Measurements from ENCODE around the gene MT2A.
A peak's percentile ranks its signal among the peaks of the same experiment; 100 is the strongest.

Gene MT2A

DNA sequence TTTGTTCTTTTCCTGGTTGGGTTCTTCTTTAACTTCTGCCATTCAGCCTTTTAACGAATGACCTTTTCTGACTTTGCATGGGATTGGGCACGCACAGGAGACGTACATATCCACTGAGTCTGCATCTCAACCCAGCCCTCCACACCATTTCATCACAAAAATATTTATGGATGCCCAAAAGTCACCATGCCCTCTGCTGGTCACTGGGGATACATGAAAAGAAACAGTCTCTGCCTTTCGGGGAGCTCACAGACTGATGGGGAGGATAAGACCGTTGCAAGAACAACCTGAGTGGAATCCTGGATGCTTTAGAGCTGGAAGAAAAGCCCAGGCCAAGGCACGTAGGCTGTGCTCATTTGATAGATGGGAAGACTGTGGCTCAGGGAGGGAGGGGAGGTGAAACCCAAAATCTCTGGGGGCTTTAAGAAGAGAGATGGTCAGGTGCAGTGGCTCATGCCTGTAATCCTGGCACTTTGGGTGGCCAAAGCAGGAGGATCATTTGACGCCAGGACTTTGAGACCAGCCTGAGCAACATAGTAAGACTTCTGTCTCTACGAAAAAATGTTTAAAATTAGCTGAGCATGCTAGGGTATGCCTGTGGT, 7.9 kb upstream of the MT2A start:
- DNase-seq (ENCODE audit: low read depth in 2 of 2): no peak

DNA sequence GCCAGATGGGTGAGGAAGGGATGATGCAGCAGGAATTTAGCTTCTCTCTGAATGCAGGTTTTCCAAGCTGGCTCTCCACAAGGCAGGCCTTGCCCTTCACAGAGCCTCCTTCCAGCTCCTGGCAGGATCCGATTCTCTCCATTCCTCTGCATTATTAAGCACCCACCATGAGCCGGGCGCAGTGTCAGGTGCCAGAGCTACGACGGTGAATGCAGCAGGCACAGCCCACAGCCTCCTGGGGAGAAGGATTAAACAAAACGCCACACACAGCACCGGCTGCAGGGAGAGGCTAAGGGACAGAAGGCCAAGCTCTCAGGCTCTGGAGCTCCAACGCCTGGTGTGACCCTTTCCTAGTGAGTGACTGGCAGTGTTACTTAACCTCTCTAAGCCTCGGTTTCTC, 7.1 kb upstream of the MT2A start:
- no peak for DNase-seq (ENCODE audit: low read depth in 2 of 2)

DNA sequence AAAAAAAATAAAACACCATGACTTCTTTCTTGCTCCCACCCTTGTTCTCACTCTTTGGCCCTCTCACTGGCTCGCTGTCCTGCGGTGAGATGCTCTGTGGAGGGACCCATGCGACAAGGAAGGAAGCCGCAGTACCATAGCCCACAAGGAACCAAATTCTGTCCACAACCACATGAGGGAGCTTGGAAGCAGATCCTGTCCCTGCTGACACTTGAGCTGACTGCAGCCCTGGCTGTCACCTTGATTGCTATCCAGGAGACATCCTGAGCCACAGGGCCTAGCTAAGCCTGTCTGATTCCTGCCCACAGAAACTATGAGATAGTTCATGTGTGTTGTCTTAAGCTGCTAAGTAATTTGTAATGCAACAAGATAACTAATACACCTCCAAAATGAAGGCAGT, 4.8 kb upstream of the MT2A start:
- no peak for DNase-seq (ENCODE audit: low read depth in 2 of 2)

DNA sequence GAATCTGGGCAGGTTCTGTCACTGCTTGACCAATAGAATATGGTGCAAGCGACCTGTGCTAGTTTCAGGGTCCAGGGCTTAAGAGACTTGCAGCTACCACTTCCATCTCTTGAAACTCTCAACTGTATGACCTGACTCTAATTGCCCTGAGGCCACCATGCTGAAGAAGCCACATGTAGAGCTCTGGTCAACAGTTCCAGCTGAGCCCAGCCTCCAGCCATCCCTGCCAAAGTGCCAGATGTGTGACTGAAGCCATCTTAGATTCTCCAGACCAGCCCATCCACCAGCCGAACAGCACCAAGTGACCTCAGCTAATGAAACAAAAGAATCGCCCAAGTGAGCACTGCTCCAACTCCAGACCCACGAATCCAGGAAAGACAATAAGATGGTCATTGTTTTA, 3.4 kb upstream of the MT2A start:
- DNase-seq (ENCODE audit: low read depth in 2 of 2): no peak

DNA sequence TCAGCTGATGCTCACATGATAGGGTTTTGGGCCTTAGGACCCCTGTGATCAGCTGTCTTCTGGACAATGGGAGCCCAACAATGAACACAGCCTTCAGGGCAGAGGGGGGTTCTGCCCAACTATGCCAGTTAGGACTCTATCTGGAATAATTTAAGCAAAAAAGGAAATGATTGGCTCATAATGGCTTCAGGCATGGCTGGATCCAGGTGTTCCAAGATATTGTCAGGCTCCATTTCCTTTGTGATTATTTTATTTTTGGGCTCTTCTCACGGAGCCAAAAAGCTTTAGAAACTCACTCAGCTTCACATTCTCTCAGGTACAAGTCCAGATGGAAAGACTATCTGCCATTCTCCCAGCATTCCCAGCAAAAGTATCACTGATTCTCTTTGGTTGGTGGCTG, 2.9 kb upstream of the MT2A start:
- DNase-seq (ENCODE audit: low read depth in 2 of 2): no peak

DNA sequence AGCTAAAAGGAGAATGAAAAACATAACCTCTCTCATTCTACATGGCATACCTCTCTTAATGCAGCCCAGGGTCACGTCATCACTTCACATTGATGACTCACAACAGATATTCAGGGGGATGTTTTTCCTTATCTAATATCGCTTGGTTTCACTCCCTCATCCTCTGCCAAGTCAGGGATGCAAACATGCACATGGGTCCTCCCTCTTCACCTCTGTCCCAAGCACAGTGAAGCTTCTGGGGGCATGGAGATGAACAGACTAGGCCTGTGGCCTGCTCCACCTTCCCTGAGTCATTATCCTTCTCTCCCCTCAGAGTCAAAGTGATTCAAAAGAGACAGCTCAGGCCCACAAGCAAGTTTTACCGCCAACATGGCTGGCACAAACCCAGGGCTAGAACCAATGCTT, 2.3 kb upstream of the MT2A start:
- no peak for DNase-seq (ENCODE audit: low read depth in 2 of 2)

DNA sequence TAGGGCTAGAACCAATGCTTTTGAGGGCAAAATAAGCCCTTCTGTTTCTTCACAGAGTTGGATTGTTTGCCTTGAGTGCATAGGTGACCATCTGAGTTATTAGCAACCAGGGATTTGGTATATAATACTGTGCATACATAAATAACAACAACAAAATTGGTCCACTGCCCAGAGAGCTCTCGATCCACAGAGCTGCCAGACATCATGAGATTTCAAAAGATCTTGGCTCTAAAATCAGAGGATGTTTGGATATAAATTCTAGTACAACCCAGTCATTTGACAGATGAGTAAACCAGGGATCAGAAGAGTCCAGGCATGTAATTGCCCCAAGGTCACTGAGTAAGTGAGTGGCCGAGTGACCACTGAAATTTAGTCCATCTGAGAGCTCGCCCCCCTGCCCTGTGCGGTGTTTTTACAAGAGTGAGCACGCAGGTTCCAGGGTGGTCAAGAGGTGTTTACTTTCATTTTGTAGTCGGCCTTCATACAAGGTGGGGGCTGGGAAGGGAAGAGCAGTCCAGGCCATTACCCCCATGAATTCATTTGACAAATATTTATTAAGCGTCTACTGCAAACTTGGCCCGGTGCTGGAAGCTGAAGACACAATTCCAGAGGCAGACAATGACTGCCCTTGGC, 1.8 kb upstream of the MT2A start:
- DNase-seq (ENCODE audit: low read depth in 2 of 2): no peak

DNA sequence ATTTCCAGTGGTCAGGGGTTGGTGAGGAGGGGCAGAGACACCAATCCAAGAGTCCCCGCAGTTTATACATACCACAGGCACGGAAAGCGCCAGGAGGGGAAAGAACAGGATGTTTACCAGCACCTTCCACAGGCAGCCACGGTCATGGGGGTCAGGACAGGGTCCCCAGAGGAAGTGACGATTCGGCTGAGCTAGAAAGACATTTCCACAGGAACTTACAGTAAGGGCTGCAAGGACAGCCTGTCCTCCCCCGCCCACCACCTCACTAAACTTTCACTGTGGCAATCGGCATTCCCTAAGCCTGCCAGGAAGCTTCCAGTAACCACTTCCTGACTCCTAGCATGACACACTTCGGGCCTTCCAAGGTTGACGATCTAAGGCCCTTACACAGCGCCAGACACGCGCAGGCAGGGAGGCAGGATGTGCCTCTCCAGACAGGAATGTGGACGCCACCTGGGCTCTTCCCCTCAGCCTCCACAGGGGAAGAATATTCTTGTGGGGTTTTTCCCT, 1.2 kb upstream of the MT2A start:
- DNase-seq (ENCODE audit: low read depth in 2 of 2): no peak

DNA sequence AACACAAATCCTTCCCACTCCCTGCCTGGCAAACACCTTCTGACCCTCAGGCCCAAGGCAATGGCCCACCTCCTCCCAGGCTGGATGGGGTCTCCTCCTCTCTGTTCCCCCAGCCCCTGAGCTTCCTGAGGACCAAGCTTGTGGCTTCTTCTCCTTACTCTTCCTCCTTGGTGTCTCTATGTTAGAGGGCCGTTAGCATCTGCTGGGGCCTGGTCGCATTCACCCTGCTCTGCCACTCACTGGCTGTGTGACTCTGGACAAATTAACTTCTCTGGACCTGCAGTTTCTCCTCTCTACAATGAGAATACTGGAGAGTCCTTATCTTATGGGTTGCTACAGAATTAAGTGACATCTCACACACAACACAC, 725 bp upstream of the MT2A start:
- DNase-seq (ENCODE audit: low read depth in 2 of 2): no peak

DNA sequence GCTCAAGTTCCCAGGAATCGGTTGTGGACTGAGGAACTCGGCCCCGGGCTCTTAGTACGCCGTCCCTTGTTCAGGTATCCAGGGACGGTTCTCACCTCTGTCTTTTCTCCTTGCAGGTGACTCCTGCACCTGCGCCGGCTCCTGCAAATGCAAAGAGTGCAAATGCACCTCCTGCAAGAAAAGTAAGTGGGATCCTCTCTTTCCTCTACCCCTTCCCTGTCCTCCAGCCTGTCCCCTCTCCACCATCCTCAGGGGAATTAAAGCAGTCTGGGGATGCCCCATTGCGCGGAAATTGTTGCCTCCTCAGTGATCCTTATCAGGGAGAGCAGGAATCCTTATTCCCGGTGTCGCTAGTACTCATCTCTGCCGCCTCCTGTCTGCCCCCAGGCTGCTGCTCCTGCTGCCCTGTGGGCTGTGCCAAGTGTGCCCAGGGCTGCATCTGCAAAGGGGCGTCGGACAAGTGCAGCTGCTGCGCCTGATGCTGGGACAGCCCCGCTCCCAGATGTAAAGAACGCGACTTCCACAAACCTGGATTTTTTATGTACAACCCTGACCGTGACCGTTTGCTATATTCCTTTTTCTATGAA, 585 bp downstream of the MT2A start:
- DNase-seq (ENCODE audit: low read depth in 2 of 2): no peak

DNA sequence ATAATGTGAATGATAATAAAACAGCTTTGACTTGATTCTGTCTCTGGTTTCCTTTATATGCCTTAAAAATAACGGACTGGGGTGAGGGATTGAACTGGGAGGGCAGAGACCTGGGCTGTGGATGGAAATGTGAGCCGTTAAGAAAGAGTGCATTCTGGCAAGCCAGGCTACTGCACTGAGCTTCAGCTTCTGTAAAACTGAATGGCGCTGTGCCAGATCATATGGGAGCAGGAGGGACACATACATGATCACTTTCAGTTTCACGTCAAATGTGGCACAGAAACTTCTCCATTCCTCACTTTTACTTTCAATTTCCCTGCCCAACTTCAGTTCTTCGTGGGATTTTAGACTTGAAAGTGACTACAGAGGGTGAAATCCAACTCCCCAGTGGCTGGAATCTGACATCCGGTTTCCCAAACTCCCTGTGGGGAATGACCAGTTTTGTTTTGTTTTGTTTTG, 1.1 kb downstream of the MT2A start:
- DNase-seq (ENCODE audit: low read depth in 2 of 2): peak in 1 of 2 donors; percentile 40

DNA sequence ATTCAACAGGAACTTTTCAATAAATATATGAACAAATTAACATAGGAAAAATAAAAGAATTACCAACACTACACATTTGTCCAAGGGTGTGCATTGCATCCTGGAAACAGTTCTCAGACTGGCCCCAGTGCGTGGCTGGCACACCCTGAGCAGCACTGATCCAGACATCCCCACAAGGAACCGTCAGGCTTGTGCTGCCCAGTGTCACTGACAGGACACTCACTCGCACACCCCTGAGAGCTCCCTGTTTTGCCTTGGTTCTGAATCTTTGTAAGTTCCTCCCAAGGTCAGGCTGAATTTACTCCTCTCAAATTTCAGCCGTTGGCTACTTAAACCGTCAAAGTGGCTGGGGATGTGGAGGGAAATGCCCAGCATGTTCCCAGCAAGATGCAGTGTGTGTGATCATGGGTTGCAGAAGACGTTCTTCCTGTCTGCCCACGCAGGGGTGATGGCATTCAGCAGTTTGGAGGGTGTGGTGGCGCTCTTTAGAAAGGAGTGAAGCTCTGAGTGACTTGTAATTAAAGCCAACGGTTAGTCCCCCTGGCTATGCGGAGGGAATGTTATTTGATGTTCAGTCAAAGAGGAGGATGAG, 1.7 kb downstream of the MT2A start:
- DNase-seq (ENCODE audit: low read depth in 2 of 2): peak in 1 of 2 donors; percentile 28

DNA sequence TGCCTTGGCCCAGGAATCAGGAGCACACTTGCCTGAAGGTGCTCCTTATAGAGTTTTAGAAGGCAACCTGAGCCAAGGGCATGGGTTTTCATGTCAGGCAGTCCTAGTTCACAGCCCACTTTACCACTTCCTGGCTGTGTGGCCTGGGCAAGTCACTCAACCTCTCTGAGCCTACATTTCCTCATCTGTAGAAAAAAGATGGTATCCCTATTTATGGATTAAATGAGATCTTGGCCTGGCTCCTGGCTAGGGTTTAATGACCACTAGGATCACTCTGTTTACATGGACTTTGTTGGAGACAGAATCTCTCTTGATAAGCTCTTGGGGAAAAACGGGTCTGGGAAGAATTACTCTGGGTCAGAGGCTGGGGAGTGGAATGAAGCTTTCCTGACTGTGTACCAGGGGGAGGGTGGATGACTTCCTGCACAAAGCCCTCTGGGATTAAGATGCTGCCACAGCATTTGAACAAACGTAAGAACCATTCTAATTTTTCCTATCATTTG, 2.3 kb downstream of the MT2A start:
- no peak for DNase-seq (ENCODE audit: low read depth in 2 of 2)

DNA sequence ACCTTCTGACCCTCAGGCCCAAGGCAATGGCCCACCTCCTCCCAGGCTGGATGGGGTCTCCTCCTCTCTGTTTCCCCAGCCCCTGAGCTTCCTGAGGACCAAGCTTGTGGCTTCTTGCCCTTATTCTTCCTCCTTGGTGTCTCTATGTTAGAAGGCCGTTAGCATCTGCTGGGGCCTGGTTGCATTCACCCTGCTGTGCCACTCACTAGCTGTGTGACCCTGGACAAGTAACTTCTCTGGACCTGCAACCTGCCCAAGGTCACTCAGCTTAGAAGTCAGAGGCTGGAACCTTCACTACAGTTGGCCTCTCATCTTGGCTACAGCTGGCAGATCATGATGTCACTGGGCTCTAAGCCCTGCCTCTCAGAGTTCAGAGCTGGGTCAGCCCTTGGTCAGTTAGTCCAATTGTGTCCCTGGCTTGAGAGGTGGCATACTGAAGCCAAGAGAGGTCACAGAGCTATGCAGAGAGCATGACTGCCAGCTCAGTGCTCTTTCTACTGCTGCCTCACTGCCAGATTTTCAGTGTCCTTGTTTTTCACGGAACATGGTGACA, 3.0 kb downstream of the MT2A start:
- no peak for DNase-seq (ENCODE audit: low read depth in 2 of 2)

DNA sequence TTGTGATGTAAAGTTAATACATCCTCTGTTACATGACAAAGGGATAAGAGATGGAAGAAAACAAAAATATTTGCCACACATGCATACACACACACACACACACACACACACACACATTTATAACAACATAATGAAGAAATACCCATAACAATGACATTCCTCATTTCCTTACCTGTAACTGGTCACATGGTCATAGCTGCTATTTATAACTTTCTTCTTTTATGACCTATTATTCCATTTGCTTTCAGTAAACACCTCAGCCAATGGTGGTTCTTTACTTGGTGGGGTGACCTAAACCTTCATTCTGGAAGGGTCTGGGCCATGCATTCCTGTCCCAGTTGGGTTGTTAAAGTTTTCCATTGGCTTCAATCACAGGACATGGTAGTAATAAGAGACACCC, 5.3 kb downstream of the MT2A start:
- no peak for DNase-seq (ENCODE audit: low read depth in 2 of 2)

DNA sequence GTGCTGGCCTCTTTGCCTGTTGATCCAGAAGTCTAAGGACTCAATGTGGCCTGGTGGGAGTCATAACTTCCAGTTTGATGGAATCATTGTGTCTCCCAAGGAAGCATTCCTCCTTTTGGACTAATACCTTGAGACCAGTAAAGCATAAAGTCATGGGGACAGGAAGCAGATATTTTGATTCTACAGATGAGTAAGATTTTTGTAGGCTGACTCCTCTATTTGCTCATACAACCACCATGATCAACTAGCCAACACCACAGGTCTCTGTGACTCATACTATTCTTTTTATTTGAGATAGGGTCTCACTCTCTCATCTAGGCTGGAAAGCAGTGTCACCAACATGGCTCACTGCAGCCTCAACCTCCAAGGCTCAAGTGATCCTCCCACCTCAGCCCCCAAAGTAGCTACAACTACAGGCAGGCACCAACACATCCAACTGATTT, 6.2 kb downstream of the MT2A start:
- DNase-seq (ENCODE audit: low read depth in 2 of 2): no peak

DNA sequence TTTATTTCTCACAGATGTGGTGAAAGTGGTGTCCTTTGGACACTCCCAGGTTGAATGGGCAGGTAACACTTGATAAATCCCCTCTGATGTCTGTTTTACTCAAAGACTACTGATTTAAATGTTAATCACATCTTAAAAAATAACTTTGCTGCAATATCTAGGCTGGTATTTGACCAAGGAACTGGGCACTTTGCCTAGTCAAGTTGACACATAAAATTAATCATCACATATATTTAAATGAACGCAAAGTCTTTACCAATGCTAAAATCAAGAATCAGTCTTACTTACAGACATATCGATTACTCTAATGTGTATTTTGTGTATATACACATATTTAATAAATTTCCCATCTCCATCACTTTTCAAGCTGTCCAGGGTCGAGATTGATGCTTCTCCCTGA, 7.0 kb downstream of the MT2A start:
- no peak for DNase-seq (ENCODE audit: low read depth in 2 of 2)

DNA sequence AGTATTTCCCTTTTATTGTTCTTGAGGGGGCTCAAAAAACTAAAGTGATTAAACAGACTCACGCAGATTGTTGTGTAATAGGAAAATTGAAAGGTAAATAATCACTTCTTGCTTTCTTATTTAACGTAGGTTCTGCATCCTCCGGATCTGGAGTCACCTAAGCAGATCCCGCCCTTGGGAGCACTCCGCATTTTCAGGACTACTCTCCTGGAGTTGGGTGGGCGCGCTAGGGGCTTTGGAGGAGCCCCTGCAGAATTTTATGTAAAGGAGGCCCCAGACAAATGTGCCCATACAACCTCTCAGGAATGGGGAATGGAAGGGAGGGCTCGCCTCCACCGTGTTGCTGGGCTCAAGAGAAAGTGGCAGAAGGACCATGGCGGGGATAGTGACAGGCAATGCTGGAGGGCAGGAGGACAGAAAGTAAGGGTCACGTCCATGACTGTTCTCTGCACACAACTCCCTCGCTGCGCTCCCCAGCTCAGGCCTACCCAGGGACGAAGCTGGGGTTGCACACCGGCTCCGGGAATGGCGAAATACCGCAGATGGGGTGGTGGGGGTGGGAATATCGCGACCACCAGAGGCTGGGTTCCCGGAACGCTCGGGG, 8.3 kb downstream of the MT2A start:
- DNase-seq (ENCODE audit: low read depth in 2 of 2): no peak

DNA sequence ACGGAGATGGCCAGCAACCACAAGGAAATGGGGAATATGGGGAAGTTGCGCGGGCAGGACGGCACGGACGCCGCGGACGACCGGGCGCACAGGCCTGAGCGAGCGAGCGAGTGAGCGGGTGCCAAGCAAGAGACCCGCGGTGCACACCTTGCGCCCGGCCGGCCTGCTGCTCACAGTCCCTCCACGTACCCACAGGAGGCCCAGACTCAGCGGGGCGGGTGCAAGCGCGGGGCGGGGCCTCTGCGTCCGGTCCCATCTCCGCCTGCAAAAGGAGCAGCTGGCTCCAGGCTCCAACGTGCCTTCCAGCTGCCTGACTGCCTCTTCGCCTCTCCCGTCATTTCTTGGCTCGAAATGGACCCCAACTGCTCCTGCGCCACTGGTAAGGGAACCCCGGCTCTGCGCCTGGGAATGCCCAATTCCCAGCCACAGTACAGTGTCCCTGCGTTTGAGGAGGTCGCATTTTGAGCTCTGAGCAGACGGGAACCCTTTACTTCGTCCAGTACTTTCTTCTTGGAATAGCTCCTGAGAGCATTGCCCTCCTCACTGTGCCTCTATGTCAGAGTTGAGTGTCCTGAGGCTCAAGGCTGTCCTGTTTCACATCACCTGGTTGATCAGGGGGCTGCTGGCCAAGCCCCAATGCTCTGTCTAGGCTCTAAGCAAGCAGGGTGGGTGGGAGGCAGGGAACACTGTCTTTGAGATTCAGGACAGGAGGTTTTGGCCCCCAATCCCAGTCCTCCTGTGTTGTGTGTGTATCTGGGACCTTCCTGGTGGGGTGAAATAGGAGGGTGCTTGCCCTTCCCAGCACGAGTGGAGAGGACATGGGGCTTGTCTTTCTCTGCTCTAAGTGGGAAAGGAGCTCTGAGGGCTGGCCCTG, 9.1 kb downstream of the MT2A start:
- no peak for DNase-seq (ENCODE audit: low read depth in 2 of 2)

DNA sequence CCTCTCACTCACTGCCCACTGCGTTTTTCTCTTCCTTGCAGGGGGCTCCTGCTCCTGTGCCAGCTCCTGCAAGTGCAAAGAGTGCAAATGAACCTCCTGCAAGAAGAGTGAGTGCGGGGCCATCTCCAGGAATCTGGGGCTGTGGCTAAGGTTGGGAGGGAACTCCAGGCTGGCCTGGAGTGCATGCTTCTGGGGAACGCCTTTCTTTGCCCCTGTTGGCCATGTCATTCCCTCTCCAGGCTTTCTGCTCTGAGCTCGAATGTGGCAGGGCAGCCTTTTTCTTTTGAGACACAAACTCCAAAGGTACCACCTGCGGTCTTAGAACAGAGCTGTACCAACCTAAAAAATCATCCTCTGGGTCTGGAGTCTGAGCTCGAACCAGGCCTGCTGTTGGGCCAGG, 9.8 kb downstream of the MT2A start:
- DNase-seq (ENCODE audit: low read depth in 2 of 2): no peak

DNA sequence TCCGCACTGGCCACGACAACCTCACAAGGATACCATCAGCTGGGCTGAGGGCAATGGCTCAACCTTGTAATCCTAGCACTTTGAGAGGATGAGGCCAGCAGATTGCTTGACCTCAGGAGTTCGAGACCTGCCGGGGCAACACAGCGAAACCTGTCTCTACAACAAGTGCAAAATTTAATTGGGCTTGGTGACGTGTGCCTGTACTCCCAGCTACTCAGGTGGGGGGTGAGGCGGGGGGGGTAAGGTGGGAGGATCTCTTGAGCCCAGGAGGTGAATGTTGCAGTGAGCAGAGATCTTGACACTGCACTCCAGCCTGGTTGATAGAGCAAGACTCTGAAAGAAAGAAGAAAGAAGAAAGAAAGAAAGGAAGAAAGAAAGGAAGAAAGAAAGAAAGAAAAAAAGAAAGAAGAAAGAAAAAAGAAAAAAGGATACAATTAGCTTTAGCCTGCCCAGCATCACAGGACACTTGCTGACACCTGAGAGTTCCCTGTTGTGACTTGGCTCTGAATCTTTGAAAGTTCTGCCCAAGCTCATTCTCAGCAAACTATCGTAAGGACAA, 12.0 kb downstream of the MT2A start:
- DNase-seq (ENCODE audit: low read depth in 2 of 2): no peak

All from stimulated activated CD8-positive, alpha-beta memory T cell treated with anti-CD3 and anti-CD28 coated beads, Interleukin-7, amount 100 ng/mL, for 1 hour (primary cell).